SIG-M5 treated with dmso at 0.1 percent for 504 hours (cell line): Measurements from ENCODE around the gene PRKAR1B.

Experiments
- DNase-seq: peaks from one replicate; lab custom pipeline; 2025; ENCODE audit not compliant: unreplicated experiment; lab: John Stamatoyannopoulos, UW

PRKAR1B gene

DNA sequence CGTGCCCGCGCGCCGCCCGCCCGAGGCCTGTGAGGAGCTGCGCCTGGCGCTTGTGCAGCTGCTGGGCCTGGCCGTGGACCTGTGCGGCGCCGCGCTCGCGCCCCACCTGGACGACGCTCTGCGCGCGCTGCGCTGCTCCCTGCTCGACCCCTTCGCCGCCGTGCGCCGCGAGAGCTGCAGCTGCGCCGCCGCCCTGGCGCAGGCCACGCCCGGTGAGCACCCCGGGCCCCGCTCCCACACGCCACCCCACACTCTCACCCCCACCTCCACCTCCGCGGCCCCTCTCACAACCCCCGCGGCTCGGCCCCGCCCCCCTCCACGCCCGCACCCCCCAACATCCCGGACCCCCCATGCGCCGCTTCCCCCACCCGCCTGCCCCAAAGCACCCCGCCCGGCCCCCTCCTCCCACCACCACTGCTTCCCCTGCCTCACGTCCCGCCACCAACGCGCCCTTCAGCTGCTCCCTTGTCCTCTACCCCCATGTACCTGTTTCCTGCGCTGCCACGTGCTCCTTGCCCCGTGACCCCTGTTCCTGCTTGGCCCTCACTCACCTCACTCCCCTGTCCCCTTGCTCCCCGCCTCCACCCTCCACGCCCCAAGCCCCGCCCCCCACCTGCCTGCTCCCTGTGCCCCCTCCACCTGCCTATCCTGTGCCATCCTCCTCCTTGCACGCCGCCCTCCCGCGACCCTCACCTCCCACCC lies at the start of gene PRKAR1B:
Gene PRKAR1B (minus strand): TSS at position 178 of the 702 bp plus-strand sequence. CDS start 15,776 bp downstream, outside the sequence.
- no peak for DNase-seq

DNA sequence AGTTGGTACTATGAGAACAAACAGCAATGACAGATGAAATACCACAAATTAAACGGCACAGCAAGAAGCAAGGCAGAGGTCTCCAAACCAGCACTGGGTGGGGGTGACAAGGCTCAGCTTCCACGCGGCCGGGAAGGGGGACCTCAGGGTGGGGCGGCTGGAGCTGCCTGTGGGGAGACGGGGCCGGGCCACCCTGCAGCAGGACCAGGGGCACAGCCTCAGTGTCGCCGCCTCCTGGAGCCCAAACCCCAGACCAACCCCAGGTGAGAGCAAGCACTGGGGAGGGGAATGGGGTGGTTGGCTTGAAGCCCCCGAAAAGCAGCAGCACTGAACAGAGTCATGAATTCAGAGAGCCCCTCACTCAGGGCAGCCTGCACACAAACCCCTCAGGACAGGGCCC lies 49.3 kb upstream of the PRKAR1B start:
- no peak for DNase-seq

GRCh38 chr7:774161-775109 lies 47.4 kb upstream of the PRKAR1B start:
- DNase-seq = no peak

GRCh38 chr7:773622-773915 lies 46.5 kb upstream of the PRKAR1B start:
- no peak for DNase-seq

- no peak for DNase-seq
Measured at GRCh38 chr7:772861-773621, 46.0 kb upstream of the PRKAR1B start.

- DNase-seq = no peak
Measured at GRCh38 chr7:772392-772791, 45.3 kb upstream of the PRKAR1B start.

GRCh38 chr7:772005-772294 lies 44.9 kb upstream of the PRKAR1B start:
- DNase-seq = no peak

GRCh38 chr7:771234-772004 lies 44.3 kb upstream of the PRKAR1B start:
- DNase-seq = no peak

GRCh38 chr7:770741-771166 lies 43.7 kb upstream of the PRKAR1B start:
- no peak for DNase-seq

GRCh38 chr7:770336-770735 lies 43.3 kb upstream of the PRKAR1B start:
- no peak for DNase-seq

DNA sequence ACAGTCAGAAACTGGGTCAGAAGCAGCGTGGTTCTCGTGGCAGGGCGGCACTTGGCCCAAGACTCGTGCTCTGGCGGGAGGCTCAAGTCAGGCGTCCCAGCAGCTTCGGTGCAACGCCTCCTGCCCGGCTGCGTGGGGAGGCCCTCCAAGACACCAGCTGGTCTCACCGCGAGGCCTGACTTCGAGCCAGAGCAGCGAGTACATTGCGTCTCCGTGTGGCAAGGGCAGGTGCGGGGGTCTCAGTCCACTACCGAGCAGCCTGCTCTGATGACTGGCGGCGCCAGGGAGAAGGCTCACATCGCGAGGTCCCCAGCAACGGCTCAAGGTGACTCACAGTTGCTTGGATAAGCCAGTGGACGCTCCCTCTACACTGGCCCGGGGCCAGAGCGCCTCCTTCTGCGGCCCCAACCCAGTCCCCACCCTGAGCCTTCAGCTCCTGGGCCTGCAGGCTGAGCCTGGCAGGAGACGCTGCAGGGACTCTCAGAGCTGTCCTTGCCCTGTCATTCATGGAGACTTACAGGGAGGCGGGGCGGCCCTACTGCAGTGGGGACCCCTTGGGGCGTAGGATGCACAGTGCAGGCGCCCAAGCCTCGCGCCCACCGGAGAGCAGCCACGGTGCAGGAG lies 41.9 kb upstream of the PRKAR1B start:
- DNase-seq = no peak

DNA sequence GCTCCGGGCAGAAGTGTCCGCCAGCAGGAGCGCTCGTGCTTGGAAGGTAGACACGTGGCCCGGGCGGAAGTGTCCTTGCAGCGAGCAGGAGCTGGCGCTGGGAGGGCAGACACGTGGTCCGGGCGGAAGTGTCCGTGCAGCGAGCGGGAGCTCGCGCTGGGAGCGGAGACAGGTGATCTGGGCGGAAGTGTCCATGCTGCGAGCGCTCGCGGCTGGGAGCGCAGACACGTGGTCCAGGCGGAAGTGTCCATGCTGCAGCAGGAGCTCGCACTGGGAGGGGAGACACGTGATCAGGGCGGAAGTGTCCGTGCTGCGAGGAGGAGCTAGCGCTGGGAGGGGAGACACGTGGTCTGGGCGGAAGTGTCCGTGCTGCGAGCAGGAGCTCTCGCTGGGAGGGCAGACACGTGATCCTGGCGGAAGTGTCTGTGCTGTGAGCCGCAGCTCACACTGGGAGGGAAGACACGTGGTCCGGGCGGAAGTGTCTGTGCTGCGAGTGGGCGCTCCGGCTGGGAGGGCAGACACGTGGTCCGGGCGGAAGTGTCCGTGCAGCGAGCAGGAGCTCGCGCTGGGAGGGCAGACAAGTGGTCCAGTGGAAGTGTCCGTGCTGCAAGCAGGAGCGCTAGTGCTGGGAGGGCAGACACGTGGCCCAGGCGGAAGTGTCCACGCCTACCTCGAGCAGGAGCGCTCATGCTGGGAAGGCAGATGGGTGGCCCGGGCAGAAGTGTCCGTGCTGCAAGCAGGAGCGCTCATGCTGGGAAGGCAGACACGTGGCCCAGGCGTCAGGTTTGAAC lies 41.1 kb upstream of the PRKAR1B start:
- no peak for DNase-seq

GRCh38 chr7:767580-767940 lies 40.5 kb upstream of the PRKAR1B start:
- no peak for DNase-seq

GRCh38 chr7:765383-765782 lies 38.3 kb upstream of the PRKAR1B start:
- DNase-seq = no peak

- no peak for DNase-seq
Measured at GRCh38 chr7:763762-764161, 36.7 kb upstream of the PRKAR1B start.

DNA sequence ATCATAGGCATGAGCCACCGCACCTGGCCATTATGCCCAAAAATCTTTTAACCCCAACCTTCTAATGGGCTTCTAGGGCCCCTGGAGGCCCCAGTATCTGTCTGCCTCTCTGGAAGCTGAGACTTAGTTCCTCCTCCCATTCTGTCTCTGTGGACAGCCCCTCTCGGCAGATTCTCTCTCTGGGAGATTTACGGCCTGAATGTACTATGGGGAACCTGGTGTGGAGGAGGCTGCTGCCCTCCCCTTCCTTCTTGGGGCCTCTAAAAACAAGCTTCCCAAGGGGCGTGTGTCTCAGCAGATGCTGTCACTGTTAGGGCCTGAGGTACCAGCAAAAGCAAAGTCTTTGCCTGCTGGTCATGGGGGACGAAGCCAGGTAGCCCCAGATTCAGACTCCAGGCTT lies 35.8 kb upstream of the PRKAR1B start:
- DNase-seq = no peak

DNA sequence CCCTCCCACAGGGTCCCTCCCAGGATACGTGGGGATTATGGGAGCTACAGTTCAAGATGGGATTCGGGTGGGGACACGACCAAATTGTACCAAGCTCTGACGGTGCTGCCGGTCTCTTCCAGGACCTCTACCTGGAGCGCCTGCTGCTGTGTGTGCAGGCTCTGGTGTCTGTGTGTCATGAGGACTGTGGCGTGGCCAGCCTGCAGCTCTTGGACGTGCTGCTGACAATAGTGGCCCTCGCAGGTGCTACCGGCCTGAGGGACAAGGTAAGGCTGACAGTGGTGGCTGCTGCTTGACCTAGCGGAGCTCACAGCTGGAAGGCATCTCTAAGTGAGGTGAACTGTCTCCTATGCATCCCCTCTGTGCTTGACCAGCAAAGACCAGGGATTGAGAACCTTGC lies 34.5 kb upstream of the PRKAR1B start:
- DNase-seq = no peak

DNA sequence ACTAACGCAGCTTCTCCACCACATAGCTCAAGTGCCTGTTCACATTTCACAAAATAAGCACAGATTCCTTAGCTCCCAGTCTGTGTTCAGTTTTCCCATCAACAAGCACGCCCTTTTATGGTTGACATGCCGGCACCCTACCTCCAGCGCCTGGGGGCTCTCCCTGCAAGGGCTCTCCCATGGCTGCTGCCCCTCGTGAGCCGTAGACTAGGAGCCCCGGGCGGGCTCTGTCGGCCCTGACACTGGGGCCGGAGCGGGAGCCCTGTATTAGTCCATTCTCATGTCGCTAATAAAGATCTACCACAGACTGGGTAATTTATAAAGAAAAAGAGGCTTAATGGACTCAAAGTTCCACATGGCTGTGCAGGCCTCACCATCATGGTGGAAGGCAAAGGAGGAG lies 34.0 kb upstream of the PRKAR1B start:
- no peak for DNase-seq

- no peak for DNase-seq
Measured at GRCh38 chr7:760006-760405, 32.9 kb upstream of the PRKAR1B start.

GRCh38 chr7:759569-759968 lies 32.5 kb upstream of the PRKAR1B start:
- DNase-seq = no peak
